GM21529 (cell line): Measurements from ENCODE around the gene EMSY.

Source experiments
- ATAC-seq: cut with Tn5 transposase; IDR thresholded peaks from one replicate; pipeline ENCODE4 v1.9.1; 2021; ENCODE audit not compliant: unreplicated experiment

The EMSY gene

GRCh38 chr11:76513654-76514034 is 68.8 kb downstream of the EMSY start:
- no peak for ATAC-seq

GRCh38 chr11:76515494-76515893 is 70.7 kb downstream of the EMSY start:
- ATAC-seq: no peak

GRCh38 chr11:76523147-76523546 is 78.3 kb downstream of the EMSY start:
- no peak for ATAC-seq

GRCh38 chr11:76523786-76524436 is 79.1 kb downstream of the EMSY start:
- no peak for ATAC-seq

GRCh38 chr11:76524461-76524860 is 79.6 kb downstream of the EMSY start:
- no peak for ATAC-seq

- ATAC-seq: no peak
Observed at GRCh38 chr11:76524919-76525318, 80.1 kb downstream of the EMSY start.

GRCh38 chr11:76526878-76527277 is 82.1 kb downstream of the EMSY start:
- ATAC-seq: no peak

- no peak for ATAC-seq
Observed at GRCh38 chr11:76542436-76542835, 97.6 kb downstream of the EMSY start.

- ATAC-seq: no peak
Observed at GRCh38 chr11:76543006-76543703, 98.3 kb downstream of the EMSY start.

- no peak for ATAC-seq
Observed at GRCh38 chr11:76550781-76551180, 106.0 kb downstream of the EMSY start.

- no peak for ATAC-seq
Observed at GRCh38 chr11:76551400-76551799, 106.6 kb downstream of the EMSY start.

- no peak for ATAC-seq
Observed at GRCh38 chr11:76552987-76553386, 108.2 kb downstream of the EMSY start.

GRCh38 chr11:76553554-76554476 is 109.0 kb downstream of the EMSY start:
- ATAC-seq: no peak

GRCh38 chr11:76554767-76555166 is 109.9 kb downstream of the EMSY start:
- no peak for ATAC-seq

GRCh38 chr11:76557466-76557865 is 112.6 kb downstream of the EMSY start:
- no peak for ATAC-seq

- ATAC-seq: no peak
Observed at GRCh38 chr11:76558473-76558872, 113.7 kb downstream of the EMSY start.

GRCh38 chr11:76558891-76559290 is 114.1 kb downstream of the EMSY start:
- no peak for ATAC-seq

- no peak for ATAC-seq
Observed at GRCh38 chr11:76559346-76559745, 114.5 kb downstream of the EMSY start.

GRCh38 chr11:76560219-76560618 is 115.4 kb downstream of the EMSY start:
- ATAC-seq: no peak

- no peak for ATAC-seq
Observed at GRCh38 chr11:76561245-76561644, 116.4 kb downstream of the EMSY start.

GRCh38 chr11:76562541-76562940 is 117.7 kb downstream of the EMSY start:
- no peak for ATAC-seq

GRCh38 chr11:76564364-76564763 is 119.5 kb downstream of the EMSY start:
- no peak for ATAC-seq
